HG02610 (cell line): ENCODE data around the gene ABCC4.

ENCODE experiments used
- ATAC-seq: cut with Tn5 transposase; IDR thresholded peaks from one replicate; pipeline ENCODE4 v1.9.1; 2021; ENCODE audit warnings: mild to moderate bottlenecking, moderate library complexity; ENCODE audit not compliant: unreplicated experiment

Gene ABCC4

DNA sequence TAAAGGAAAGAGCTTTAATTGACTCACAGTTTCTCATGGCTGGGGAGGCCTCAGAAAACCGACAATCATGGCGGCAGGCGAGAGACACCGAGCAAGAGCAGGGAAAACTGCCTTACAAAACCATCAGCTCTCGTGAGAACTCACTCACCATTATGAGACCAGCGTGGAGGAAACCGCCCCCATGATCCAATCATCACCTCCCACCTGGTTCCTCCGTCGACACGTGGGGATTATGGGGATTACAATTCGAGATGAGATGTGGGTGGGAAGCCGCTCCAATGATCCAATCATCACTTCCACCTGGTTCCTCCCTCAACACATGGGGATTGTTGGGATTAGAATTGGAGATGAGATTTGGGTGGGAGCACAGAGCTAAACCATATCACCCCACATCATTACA is 293.9 kb downstream of the ABCC4 start:
- no peak for ATAC-seq

DNA sequence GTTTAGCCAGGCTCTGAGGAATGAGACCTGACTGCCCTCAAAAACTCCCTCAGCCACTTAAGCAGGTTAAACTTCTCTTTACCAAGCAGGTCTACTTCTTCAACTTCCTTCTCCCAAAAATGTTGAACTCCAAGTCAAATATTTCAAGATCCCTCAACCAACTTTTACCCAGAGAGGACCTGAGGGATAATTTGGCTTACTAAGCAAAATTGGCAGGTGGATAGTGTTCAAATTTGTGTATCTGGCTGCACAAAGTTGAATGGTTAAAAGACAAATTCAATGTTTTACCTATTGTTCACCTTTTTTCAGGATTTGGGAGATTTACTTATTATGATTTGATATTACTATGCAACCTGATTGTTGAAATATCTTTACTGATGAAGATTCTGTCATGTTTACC is 296.0 kb downstream of the ABCC4 start:
- no peak for ATAC-seq

DNA sequence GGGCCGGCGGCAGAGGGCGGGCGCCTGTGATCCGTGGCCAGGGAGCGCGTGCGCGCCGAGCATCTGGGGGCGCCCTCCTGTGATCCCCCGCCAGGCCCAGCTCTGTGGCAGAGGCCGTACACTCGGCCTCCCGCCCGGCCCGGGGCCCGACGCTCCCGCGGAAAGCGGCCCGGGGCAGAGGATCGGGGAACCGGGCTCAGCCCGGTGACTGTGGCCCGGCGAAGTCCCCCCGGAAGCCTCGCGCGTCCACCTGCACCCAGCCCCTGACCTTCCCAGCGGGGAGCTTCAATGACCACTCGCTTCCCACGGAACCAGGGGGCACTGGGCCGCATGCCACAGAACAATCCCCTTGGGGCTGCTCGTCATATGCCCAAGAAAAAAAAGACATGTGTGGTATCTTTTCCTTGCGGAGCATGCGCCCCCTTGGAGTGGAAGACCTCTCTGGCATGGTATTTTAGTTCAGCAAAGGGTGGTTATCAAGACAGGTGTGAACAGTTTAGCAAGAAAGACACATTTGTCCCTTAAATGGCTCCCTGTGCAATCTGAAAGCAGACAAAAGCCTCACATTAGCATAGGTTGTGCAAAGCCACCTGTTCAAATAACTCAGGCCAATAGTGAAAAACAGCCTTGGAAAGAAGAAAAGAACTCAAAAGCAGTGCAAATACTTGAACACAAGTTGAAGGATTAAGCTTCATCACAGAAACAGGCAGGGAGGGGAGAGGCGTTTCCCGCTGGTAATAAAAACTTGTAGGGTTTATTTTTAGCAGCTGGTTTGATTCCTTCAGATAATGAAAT is 298.0 kb downstream of the ABCC4 start:
- no peak for ATAC-seq

GRCh38 chr13:95002126-95002525 is 299.1 kb downstream of the ABCC4 start:
- no peak for ATAC-seq

DNA sequence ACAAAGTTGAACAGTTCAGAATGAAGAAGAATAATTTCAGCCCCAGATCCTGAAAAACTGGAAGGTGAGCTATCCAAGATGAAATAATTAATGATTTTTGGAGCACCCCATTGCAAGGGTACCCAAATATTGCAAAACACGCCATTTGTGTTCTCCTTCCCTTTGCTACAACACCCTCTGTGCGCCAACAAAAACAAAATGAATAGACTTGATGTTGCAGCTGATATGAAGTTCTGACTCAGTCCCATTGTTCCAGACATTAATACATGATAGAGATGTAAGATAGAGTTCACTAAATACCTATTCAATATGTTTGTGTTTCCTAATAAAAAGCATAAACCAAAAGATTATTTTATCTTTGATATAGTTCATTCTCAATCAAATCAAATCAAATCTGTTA is 301.4 kb downstream of the ABCC4 start:
- no peak for ATAC-seq

DNA sequence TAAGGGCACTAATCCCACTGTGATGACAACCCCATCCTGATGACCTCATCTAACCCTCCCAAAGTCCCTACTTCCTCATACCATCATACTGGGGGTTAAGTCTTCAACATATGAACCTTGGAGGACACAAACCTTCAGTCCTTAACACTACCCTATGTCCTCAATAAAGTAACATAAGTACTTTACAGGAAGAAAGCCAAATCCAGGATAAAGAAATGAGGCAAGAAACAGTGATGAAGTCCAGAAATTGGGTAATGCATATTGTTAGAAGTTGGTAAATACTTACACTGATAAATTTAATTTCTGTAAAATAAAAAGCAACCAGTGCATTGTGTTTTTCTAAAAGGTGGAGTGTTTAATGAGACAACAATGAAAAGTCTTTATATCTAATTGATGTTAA is 304.1 kb downstream of the ABCC4 start:
- no peak for ATAC-seq

DNA sequence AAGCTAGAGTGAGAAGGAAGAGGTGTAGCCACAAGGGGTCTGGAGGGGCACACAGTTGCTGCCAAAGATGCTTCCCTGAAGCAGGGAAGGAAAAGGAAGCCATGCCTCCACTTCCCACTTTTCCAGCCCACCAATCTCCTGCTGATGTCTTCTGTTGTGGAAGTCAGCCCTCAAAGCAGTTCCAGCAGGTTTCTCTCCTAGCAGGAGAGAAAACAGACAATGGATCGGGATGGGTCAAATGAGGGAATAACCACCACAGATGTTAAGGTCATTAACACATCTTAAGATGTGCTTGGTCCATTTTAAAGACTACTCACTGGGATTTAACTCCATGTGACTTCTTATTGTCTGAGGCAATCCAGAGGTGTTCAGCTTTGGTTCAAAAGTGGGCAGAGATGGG is 304.8 kb downstream of the ABCC4 start:
- no peak for ATAC-seq

- ATAC-seq, result no peak
These were observed 306.7 kb downstream of the ABCC4 start for GRCh38 chr13:94994506-94994905.

DNA sequence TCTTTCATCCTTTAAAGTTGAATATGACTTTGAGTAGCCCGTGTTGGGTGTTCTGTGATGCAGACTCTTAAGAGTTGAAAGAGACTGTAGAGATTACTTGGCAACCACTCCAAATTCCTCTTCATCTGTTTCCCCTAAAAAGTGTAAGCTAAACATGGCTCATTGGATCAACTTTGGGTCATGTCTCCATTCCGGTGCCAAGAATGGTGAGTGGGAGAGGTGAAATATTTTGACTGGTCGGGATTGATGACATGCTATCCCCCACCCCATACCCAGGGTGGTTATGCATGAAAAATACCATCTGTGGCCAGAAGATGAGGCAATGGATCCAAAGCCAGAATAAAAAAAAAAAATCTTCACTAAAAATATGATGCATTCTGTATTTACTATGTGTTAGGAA is 307.6 kb downstream of the ABCC4 start:
- ATAC-seq, result no peak

DNA sequence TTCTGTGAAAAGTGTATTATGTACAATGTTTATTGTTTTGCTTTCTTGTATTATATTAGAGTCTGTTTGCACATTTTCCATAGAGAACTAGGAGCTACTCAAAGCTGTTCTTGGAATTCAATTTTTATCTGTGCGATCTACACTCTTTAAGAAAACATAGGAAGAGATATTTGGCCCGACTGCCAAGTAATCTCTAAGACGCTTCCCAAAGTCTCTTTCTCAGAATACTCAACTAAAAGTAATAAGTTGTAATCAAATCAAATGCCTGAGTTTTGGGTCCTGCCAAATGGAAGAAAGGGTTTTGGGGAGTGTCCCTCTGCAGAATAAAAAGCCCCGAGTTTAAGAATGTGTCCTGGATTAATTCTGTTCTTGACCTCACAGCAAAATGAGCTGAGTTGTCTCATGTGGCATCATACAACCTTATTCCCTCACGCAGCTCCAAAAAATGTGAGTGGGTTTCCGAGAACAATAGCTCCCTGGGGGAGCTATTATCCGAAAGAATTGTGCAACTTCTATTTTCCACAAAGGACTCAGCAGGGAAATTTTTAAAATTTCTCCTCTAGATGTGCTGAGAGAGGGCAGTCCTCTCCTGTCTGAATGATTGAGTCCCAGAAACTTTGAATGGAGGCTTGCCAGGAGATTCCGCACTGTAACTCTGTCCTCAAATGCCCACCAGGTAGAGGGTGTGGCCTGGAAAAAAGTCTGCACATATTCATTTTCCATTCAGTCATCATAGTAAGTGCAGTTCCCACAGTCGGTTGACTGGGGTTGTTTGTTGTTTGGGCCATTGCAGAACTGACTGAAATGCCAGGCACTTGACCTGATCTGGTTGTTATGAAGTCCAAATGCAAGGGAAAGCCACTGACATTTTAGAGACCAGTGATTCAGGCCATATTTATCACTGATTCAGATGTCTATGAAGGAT is 309.0 kb downstream of the ABCC4 start:
- ATAC-seq, result no peak

DNA sequence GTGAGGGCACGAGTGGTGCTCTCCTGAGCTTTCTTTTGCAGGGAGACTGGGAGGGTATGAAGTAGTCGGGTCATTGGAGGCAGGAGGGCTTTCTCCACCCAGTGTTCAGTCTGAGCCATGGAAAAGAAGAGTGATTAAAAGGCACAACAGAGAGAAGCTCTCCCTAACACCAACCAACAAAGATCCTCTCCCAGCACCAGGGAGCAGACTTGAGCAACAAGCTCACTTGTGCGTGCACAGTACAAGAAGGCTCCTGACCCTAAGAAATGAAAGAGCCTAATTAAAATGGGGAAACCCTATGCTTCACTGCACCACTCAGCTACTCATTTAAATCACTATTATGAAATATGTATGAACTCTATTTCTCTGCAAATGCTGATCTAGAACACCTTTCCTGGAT is 312.6 kb downstream of the ABCC4 start:
- ATAC-seq, result no peak

GRCh38 chr13:94987869-94988268 is 313.4 kb downstream of the ABCC4 start:
- no peak for ATAC-seq

DNA sequence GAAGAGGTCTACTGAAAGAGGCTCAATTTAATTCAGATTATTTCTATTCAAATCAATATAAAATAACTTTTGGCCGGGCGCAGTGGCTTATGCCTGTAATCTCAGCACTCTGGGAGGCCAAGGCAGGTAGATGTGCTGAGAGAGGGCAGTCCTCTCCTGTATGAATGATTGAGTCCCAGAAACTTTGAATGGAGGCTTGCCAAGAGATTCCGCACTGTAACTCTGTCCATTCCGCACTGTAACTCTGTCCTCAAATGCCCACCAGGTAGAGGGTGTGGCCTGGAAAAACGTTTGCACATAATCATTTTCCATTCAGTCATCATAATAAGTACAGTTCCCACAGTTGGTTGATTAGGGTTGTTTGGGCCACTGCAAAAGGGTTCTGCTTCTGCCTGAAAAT is 314.2 kb downstream of the ABCC4 start:
- ATAC-seq, result no peak

GRCh38 chr13:94984958-94985357 is 316.3 kb downstream of the ABCC4 start:
- ATAC-seq, result no peak

DNA sequence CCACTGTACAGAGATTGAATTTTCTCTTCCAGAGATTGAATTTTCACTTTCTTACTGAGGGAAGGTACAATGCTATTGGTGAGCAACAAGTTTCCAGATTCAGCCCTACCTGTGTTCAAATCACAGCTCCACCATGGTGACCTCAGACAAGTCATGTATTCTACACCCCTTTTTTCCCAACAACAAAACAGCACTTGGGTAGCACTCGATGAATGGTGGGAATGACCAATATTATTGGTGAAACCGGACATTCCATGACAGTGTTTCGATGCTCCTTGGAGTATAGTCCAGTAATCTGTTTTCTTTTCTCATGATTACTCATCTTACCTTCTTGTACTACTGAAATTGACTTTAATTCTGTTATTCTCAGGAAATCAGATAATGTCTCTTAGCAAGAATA is 322.7 kb downstream of the ABCC4 start:
- no peak for ATAC-seq

- no peak for ATAC-seq
These were observed 327.0 kb downstream of the ABCC4 start for GRCh38 chr13:94974015-94974951.

GRCh38 chr13:94972262-94972661 is 329.0 kb downstream of the ABCC4 start:
- no peak for ATAC-seq
